COLO668 (cell line): ENCODE data around the gene SRSF2.
A peak's percentile ranks its signal among the peaks of the same experiment; 100 is the strongest.
"Not testable (repeated sequence)": the region's sequence is repeated elsewhere in the genome, so short reads cannot be mapped to it uniquely, and the experiment has no call there.

ENCODE experiments used
- DNase-seq: peaks from one replicate; lab custom pipeline; 2025; ENCODE audit not compliant: unreplicated experiment; lab: John Stamatoyannopoulos, UW

SRSF2 gene

DNA sequence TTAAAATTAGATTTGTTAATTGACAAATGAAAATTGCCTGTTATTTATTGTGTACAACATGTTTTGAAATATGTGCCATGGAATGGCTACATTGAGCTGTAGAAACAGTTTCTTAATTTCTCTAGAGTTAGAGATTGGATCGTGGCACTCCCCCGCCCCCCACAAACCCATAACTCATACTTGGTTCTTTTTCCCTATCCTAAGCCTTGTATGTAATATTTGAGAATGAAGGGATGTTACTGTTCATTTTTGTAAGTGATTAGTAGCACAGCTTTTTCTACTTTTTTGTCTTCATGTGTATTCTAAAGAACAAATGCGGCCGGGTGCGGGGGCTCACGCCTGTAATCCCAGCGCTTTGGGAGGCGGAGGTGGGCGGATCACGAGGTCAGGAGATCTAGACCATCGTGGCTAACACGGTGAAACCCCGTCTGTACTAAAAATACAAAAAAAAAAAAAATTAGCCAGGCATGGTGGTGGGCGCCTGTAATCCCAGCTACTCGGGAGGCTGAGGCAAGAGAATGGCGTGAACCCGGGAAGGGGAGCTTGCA is 2.5 kb upstream of the SRSF2 start:
- DNase-seq: not testable (repeated sequence)

- no peak for DNase-seq
Observed at GRCh38 chr17:76738468-76738850, 1.3 kb upstream of the SRSF2 start.

- DNase-seq: peak; percentile 90
Observed at GRCh38 chr17:76737676-76738467, 741 bp upstream of the SRSF2 start, which contains the start of gene MFSD11. Gene MFSD11, plus strand, starts transcription at chr17:76738119. Its CDS starts 234 bp downstream, at chr17:76738353.

- peak; percentile 64 for DNase-seq
Observed at GRCh38 chr17:76736349-76737081, 616 bp downstream of the SRSF2 start.

DNA sequence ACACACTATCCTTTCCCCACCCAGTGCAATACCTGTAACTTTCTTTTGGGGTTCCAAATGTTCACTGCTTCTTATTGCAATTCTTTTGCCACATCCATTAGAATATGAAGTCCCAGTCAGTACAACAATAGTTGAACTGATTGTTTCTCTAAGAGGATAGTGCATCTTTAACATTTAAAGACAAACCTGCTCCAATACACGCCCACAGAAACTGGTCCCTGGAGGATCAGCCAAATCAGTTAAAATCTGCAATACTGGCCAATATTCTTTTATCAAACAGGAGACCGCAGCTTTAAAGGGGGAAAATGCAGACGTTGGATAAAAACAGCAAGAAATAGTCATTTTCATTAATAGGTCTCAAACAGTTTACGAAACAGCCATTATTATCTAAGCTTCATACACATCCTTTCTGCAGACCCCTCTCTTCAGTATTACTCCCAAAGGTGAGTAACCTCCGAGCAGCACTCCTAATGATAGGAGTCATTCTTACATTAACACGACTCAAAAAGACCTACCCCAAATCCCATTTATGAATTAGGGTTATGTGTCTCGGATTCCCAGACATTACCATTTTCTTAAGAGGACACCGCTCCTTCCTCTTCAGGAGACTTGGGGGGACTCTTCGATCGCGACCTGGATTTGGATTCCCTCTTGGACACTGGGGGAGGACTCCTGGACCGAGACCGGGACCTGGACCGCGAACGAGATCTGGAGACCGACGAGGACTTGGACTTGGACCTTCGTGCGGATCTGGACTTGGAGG is 1.4 kb downstream of the SRSF2 start:
- DNase-seq: no peak

DNA sequence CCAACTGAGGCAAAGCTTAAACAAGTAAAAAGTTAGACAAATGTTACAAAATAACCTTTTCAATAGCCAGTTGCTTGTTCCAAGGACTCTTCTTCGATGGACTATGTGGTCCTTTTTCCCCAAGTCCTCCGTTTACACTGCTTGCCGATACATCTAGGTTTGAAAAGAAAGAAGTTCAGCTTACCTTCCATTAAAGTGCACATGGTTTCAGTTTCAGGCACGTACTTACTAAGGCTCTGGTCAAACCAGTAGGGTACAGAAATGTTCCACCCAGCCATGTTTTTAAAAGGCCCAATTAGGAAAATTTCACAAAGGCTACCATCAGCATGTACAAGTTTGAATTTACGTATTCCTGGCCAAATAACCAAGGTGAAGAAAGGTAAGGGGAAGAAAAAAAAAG is 2.1 kb downstream of the SRSF2 start:
- no peak for DNase-seq

GRCh38 chr17:76734080-76734840 is 2.9 kb downstream of the SRSF2 start:
- no peak for DNase-seq

DNA sequence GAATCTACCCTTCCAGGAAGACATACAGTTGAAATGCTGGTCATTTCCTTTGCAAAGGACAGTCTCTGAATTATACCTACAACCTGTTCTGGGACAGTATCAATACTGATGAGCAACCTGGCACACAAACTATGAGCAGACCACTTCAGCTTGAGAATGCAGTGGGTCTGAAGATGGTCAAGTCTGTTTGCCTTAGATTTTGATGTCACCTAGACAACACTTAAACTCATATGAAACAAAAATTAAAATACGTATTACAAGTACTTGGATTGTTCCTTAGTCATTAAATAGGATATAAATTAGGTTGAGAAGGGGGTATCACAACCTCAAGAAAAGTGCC is 3.5 kb downstream of the SRSF2 start:
- DNase-seq: no peak

- no peak for DNase-seq
Observed at GRCh38 chr17:76732734-76733617, 4.2 kb downstream of the SRSF2 start.

DNA sequence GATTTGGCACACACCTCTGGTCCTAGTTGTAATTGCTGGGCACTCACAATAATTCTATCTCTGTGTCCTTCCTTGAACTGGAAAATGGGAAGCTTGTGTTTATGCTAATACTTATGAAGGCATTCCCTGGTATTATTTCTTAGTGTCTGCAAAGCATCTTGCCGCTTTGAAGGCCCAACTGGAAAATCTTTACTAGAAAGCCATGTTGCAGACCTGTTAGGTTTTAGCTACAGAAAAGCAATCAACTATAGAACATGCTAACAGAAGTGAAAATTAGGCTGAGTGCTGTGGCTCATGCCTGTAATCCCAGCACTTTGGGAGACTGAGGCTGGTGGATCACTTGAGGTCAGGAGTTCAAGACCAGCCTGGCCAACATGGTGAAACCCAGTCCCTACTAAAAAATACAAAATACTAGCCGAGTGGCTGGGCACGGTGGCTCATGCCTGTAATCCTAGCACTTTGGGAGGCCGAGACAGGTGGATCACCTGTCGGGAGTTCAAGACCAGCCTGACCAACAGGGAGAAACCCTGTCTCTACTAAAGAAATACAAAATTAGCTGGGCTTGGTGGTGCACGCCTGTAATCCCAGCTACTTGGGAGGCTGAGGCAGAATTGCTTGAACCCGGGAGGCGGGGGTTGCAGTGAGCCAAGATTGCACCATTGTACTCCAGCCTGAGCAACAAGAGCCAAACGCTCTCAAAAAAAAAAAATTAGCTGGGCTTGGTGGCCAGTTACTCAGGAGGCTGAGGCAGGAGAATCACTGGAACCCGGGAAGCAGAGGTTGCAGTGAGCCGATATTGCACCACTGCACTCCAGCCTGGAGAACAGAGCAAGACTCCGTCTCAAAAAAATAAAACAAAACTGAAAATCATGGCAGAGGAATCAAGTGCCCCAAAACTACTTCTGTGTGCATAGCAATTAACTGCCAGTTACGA is 5.1 kb downstream of the SRSF2 start:
- not testable (repeated sequence) for DNase-seq

GRCh38 chr17:76727745-76728456 is 9.2 kb downstream of the SRSF2 start:
- DNase-seq: no peak

- DNase-seq: peak; percentile 71
Observed at GRCh38 chr17:76726776-76727718, 10.1 kb downstream of the SRSF2 start, which contains the start of gene METTL23. Gene METTL23, plus strand, starts transcription at chr17:76726839. Its CDS starts 2,872 bp downstream, at chr17:76729711.

GRCh38 chr17:76726231-76726775 is 10.8 kb downstream of the SRSF2 start, which contains the start of gene JMJD6:
Gene JMJD6, minus strand, starts transcription at chr17:76726606. Its CDS starts 131 bp downstream, at chr17:76726475.
- DNase-seq: peak; percentile 90

DNA sequence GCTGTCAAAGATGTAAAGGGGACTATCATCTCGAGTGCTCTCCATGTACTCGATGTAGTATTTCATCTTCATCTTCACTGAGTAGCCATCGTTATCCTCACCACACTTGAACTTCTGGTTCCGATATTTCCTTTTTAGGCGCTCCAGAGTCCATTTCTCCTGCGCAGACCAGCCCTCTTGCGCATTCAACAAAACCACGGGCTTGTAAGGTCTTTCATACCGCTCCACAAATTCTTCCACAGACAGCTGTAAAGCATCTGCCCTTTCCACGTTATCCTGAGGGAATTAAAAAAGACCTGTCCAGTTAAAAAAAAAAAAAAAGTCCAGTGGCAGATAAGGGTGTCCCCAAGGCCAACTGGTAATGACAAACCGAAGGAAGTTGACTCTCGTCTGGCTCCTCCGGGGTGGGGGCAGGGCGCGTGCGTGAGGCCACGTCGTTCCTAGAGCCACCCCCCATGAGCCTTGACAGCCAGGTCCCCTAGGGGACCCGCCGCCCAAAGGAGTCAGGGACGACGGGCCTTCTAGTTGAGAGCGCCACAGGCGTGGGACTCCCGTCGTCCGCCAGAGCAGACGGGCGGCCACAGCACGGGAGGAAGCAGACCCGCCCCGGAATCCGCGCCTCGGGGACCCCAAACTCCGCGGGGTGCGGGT is 11.4 kb downstream of the SRSF2 start:
- peak; percentile 47 for DNase-seq

GRCh38 chr17:76723812-76724211 is 13.3 kb downstream of the SRSF2 start:
- no peak for DNase-seq

- DNase-seq: not testable (repeated sequence)
Observed at GRCh38 chr17:76722977-76723376, 14.2 kb downstream of the SRSF2 start.
